GM19238 (cell line): ENCODE results near the gene NR5A1.
A peak's percentile ranks its signal among the peaks of the same experiment; 100 is the strongest.

Source experiments
- DNase-seq: peaks from one replicate; pipeline ENCODE4 v3.0.0; 2011; ENCODE audit warnings: low spot score; ENCODE audit not compliant: insufficient read length

NR5A1 gene

DNA sequence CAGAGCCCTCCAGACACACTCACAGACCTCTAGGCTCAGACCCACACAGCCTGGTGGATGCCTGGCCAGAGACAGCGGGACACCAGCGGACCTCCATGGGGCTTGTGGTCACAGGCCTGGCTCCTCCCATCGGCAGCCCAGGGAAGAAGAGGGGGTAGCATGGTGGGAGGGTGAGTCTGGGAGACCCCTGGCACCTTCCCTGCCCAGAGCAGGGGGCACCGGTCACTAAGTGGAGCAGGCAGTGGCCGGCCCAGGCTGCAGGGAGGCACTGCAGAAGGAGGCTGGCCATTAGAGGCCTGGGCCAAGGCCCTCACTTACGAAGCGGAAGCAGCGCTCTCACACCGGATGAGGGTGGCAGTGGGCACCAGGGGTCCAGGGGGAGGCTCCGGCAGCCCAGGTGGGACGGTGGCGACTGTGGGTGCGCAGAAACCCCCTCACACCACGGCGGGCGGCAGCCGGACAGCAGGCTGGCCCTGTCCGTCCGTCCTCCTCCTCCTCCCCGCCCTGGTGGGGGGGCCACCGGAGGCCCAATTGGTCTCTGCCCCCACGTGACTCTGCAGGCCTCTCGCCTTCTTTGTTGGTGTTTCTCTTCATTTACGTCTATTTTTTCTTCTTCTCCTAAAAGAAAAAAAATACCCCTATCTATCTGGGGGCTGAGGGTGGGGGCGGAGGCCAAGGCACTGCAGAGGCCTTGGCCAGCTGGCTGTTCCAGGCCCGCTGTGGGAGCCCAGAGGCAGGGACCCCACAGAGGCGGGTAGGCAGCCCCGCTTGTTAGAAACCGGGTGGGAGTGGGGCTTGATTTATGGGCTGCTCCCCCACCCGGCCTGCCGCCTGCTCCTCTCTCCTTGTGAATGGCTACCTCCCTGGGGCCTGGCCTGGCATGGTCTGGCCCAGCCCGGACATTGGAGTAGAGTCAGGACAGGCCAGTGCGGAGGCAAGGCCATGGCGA lies at the start of gene NR5A1:
NR5A1 (minus strand) TSS at position 469 of the 949 bp plus-strand sequence. CDS start 4,004 bp downstream, outside the sequence.
- no peak for DNase-seq

DNA sequence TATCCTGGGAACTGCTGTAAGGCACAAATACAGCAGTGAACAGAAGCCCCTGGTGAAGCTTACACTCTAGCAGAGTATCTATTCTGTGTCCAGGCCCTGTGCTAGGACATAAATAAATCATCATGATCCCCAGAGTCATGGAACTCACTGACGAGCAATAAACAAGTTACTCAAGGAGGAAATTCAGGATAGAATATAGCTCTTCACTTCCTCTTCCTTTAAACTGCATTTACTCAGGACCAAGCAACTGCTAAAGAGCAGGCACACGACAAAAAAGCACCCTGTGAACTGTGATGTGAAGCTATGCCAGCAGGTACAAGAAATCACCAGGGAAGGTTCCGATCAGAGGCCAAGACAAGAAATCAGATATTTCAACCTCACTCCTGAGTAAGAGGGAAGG lies 47.8 kb upstream of the NR5A1 start:
- no peak for DNase-seq

DNA sequence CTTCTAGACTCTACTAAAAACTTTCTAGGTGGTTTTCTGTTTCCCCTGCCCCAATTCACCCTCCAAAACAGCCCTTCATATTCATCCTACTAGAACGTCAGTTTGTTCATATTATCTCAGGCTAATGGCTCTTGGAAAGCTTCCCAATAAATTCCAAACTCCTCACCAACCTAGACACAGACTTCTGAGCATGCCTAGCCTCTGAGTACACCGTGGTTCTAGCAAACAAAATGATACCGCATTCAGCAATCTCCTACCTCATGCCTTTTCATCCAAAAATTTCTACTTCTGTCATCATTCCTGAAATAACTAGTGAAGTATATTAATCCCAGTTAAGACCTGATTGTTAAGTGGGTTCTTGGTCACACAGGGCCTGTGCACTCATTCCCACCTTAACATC lies 46.5 kb upstream of the NR5A1 start:
- no peak for DNase-seq

DNA sequence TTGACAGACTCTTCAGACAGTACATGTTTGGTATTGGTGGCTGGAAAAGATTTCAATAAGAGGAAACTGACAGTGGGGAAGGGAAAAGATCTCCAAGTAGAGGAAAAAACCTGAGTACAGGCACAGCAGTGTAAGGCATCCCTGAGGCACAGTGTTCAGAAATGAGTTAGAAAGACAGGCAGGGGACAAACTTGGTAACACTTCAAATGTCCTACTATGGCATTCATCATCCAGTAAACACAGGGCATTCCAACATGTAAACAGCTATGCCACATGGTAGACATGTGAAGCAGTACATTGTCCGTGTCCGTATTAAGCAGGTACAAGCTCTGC lies 45.0 kb upstream of the NR5A1 start:
- no peak for DNase-seq

DNA sequence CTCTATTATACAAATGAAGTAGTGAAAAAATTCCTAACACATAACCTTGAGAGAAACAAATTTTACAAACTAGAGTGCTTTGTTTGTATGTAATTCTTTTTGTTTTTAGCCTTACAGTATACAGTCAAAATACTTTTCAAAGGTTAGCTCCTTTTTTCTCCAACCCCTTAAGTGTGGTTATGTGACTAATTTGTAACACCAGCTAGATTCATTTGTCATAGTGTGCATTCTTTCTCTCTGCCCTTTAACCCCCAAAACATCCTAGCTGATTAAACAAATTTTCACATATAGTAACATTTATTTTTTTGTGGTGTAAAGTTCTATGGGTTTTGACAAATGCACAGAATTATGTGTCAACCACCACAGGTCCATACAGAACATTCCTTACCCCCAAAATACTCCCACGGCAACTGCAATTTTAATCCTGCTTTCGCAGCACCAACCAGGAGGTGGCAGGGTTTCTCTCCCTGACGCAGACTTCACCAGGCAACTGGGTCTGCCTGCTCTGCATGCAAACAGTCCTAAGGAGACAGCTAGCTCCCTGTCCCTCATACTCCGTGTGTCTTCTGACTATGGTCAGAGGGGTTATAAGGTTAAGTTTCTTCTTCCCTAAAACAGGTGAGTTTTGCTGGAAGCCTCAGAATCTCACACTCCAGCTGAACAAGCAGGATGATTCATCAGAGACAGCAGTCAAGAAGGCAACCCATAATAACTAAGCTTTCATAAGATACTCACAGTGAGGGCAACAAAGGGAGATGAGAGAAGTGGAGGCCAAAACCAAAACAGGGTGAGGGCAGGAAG lies 44.5 kb upstream of the NR5A1 start:
- DNase-seq, result peak; percentile 12

DNA sequence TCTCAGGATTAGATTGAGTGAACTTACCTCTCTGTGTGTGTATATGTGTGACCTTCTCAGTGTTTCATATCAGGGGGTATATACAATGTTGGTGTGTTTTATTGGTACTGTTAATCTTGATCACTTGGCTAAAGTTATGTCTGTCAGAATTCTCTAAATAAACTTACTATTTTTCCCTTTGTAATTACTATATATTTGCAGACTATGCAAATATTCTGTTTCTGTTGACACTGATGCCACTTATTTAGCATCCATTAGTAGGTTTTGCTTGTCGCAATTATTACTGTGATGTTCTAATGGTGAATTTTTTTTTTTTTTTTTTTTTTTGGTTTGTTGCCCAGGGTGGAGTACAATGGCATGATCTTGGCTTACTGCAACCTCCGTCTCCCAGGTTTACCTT lies 42.9 kb upstream of the NR5A1 start:
- no peak for DNase-seq

DNA sequence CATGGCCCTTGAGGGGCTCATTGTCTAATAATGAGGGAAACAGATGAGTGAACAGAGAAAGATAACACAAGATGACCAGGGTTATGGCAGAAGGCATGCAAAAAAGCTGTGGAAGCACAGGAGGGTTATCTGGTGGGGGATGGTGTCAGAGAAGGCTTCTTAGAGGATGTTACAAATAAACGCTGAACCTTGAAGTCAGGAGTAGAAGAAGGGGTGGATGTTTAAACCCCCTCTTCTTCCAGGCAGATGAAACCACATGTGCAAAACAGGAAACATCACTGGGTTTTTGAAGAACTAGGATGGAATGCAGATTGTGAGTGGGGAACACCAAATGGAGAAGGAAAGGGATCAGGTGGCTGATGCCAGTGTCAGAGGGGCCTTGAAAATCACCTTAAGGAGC lies 41.8 kb upstream of the NR5A1 start:
- DNase-seq, result no peak

DNA sequence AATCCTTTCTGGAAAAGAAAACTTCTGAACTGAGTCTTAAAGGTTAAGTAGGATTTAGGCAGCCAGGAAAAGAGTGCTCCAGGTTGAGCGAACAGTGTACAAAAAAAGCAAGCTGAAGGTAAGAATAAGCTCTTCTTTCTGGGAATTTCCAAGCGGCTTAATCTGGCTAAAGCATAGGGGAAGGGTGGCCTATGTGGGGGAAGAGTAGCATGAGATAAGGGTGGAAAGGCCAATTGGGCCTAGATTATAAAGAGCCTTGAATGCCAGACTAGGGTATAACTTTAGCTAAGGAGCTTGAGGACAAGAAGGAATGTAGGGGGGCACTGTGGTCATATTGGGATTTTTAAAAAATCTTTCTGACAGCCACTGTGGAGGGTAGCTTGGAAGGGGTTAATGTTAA lies 37.3 kb upstream of the NR5A1 start:
- no peak for DNase-seq

DNA sequence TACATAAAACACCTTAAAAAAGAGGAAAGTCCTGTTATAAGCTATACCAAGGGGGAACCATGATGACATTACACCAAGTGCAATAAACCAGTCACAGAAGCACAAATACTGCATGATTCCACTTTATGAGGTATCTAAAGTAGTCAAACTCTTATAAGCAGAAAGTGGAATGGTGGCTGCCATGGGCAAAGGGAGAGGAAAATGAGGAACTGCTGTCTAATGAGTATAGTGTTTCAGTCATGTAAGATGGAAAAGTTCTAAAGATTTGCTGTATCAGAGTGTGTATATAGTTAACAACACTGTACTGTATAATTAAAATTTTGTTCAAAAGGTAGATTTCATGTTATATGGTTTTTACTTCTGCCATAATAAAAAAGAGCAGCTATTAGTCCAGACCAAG lies 34.6 kb upstream of the NR5A1 start:
- DNase-seq, result no peak

DNA sequence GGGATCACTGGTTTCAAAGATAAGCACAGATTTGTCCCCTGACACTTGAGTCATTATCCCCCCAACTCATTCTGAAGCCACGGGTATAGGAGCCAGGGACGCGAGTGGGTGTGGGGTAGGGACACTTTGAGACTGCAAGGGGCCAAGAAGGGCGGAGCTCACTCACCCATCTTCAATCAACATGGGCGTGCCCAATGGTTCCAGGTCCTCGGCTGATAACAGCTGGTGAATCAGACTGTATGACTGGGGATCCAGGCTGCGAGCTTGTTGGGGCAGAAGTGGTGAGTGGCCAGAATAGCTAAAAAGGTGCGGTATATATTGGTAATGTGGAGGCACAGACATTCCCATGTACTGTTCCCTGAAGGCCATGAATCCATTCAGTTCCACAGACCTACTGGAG lies 30.7 kb upstream of the NR5A1 start:
- DNase-seq, result no peak

DNA sequence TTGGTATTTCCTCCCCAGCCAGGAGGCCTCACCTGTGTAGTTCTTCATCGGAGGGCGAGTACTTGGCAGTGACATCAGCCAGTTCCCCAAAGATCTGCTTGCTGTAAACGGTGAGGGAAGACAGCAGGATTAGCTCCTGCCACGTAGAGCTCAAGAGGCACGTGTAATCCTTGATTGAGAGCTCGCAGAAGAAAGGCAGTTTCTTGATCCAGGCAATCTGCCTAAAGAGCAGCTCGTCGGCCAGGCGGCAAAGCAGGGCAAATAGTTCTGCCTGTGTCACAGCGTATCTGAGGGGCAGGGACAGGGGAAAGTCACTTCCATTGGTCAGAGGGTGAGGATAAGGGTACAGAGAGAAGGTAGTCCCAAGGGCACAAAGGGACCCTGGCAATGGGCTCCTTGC lies 28.6 kb upstream of the NR5A1 start:
- DNase-seq, result no peak

DNA sequence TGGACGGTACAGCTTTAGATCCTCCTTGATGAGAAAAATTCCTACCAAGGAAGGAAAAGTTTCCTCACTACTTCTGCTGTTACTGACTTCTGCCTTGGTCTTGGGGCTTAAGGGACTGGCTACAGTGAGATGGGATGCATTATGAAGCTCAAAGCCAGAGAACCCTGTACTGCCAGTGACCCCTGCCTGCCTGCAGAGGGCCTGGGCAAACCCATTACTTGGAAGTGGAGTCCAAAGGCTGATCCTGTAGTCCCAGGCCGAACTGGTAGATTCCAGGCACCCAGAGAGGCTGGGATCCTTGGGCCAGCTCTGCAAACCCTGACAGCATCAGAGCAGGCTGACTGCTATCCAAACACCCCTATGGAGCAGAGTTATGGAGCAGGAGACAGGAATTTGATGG lies 25.7 kb upstream of the NR5A1 start:
- no peak for DNase-seq

DNA sequence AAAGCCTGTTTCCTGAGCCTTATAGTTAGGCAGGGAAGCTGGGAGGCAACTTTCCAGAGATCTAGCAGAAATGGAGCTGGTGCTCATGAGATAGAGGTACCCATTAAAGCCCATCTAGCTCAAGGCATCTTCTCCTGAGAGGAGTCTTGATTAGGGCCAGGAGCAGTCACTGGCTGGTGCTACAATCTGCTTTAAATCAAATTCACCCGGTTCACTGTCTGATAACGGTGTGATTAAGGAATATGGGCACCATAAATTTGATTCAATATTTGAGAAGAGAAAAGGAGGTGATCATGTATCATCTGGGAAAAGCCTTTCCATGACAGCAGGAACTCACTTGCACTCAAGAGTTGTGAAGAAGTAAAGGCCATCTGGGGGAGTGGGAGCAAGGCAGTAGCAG lies 23.9 kb upstream of the NR5A1 start:
- no peak for DNase-seq

DNA sequence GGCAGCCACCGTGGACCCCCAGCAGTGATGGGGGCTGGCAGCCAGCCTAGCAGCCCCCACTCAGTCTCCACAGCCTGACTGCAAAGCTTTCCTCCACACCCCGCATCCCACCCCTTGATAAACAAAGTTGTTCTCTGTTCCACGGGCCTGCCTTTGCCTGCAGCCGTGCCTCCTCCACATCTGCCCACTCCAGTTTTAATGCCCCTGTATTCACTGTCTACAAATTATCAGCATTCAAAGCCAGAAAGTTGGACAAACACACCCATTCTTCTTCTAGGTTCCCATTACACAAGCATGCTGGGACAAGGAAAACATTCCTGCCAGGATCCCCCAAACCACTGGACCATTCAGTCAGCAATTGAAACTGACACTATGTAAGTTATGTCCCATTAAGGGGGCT lies 23.0 kb upstream of the NR5A1 start:
- no peak for DNase-seq

DNA sequence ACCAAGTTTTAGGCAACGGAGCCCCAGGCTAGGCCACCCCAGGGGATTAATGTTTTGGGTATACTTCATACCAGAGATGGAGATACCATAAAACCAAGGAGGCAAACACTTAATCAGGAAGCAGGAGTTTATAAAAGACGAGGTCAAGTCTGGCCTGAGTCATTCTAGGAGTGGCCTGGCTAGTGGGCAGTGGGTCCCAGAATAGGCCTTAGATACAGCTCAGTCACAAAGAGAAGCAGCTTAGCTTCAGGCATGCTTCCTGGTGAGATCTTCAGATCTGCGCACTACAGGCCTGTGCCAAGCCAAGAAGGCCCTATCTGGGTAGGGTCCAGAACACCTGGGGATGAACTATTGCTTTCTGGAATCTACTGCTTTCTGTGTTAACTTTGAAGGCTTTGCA lies 20.6 kb upstream of the NR5A1 start:
- no peak for DNase-seq

DNA sequence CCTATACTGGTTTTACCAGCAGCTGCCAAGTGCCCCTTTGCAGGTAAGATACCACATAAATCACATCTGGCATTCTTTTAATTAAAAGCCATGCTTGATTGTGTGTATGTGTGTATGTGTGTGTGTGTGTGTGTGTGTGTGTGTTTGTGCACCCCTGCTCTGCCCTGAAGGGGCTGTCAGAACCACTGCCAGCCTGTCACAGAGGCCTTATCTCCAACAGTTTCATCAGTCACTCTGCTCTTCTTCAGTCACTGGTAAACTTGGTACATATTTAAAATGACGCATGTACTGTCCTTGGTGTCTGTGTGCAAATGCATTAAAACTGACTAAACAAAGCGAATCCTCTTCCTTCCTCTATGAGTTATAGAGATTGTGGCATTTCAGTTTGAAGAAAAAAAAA lies 19.0 kb upstream of the NR5A1 start:
- no peak for DNase-seq

DNA sequence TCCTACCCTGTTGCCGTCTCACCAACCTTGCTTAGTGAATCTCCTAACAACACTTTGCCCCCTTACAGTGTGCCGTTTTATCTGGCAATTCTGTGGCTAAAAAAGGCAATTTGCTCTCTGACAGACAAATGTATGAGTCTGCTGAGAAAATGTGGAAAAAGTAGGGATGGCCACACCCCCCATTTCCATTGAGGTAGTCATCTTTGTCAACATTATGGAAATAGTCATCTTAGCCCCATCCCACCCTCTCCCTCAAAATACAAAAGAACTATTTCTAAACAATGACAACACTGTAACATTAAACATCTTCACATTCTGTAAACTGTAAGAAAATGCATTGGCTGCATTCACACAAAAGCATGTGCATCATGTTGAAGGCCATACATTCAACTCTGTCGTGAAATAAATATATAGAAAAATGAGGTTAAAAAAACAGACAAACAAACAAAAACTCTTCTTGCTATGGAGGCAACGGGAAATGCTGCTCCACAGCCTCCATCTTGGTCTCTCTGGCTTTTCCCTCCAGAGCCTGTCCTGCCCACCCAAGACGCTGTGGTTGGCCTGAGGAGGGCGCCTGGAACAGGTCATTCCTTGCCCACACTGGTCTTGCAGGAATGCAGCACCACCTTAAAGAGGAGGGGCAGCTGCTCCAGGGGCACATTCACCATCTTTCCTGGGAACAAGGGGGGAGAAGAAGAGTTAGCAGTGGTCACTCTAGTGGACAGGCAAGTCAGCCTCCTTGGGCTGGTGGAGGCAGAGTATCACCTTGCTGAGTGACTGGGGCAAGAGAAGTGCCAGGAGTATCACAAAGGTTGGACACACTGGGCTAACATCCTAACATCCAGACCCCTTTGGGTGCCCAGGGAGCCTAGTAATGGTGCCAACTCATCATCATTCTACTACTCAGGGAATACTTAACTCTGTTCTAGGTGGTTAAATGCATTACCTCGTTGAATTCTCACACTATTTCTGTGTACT lies 15.2 kb upstream of the NR5A1 start:
- no peak for DNase-seq

DNA sequence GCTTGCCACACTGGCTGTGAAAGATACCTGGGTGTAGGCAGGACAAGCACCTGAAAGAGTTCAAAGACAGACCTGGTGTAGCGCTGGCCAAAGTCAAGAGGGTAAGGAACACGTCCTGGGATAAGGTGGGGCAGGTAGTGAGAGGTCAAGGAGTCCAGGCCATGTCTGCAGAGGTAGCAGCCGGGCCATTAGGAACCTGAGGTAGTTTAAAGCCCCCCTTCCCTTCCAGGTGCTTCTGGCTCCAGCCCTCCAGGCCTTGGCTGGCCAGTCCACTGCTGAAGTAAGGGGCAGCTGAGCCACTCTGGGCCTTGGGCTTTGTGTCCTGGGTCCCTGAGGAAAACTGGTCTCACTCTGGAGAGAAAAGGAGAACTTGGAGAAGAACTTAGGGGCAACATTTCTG lies 13.9 kb upstream of the NR5A1 start:
- DNase-seq, result no peak

DNA sequence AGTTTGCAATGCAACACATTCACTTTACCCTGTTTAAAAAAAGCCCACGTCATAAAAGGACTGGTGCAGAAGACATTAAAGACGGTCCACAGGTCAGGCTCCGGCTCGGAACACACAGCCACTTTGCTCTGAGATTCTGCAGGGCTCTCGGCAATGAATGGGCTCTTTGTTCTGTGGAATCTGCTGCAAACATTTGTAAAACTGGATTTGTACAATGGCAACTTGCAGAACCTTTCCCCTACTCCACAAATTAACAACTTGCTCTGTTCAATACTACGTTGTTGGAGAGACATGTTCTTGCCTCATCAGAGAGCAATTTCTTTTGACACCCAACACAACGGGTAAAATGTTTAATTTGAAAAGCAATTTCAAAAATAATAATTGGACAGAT lies 13.0 kb upstream of the NR5A1 start:
- no peak for DNase-seq

DNA sequence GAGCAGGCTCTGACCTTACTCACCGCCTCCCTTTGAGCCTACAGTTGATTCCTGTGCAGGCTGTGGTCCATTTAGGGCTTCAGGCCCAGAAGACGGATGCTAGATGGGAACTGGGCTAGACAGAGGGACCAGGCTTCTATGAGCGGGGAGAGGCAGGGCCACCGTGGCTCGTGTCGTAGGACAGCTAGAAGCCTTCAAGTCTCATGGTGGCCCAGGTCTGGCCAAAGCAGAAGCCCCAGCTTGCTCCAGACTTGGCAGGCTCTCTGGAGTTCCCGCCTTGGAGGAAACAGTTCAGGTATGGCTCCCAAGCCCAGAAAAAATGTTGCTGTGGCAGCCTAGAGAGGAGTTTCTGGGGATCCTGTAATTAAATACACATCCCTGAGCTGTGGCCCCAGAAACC lies 10.9 kb upstream of the NR5A1 start:
- no peak for DNase-seq

DNA sequence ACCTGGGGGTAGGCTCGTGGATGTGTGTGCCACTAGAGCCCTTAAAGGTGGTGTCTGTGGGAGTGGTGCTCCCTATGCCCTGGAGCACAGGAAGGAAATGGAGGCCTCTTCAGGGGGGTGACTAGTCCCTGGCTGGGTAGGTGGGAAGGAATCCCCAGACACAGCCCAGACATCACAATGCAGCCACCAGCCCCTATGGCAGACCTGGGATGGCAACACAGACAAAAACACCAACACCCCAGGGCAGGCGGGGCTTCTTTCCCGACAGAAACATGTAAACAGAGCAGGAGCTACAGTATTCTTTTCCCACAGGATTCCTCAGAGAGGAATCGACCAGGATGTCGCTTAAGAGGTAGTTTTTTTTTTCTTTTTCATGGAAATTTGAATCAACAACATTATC lies 10.4 kb upstream of the NR5A1 start:
- no peak for DNase-seq

DNA sequence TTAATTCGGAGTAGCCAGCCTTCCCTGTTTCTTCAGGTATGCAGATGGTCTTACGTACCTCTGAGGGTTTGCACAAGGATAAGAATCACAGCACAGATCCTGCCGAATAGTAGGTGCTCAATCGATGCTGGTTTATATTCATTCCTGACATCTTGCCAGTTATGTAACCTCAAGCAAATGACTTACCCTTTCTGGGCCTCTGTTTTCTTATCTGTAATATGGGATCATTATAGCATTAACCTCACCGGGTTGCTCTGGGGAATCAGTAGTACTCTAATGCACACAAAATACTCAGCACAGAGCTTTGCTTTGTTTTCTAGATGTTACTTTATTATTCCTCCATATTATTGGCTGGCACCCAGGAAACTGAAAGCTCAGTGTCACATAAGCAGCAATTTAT lies 7.7 kb upstream of the NR5A1 start:
- no peak for DNase-seq
